ENCODE measurements around the gene GARIN1A.

GRCh38 chr7:128681794-128682537 is 9.9 kb downstream of the GARIN1A start:
- TF ChIP-seq CTCF (IDR thresholded peaks at IDR 0.05; ENCODE audit: low read length) (no peak), EZH2 (IDR thresholded peaks at IDR 0.05; ENCODE audit: borderline replicate concordance, low read length) (no peak)

Measured in OCI-LY1 (cell line).